ENCODE measurements around the gene P3R3URF. TPM values are rescaled to one million over a fixed set of nuclear protein-coding genes. Genes with fewer than 3 reads are reported as not detected.

The P3R3URF gene
- total RNA-seq, 1 experiment from 2014 or later = not detected

- intact Hi-C loops (cut with micrococcal nuclease) = no loop called here
- Histone ChIP-seq H3K9me2 (ENCODE audit: insufficient read depth) (no peaks in the 10 kb centered on the region), H3K4me3 (replicated peaks in 1 of 2; ENCODE audit: low read depth in 1 of 2, low read length in 2 of 2) (no peak overlapping the region), H3K9ac (ENCODE audit: low read length) (no peak overlapping the region), H3K36me3 (ENCODE audit: control insufficient read depth in 1 of 2, insufficient read depth in 2 of 2, low read length in 2 of 2) (no peaks in the 10 kb centered on the region), H3K79me2 (ENCODE audit: insufficient read depth, low read length) (no peaks in the 10 kb centered on the region), H4K20me1 (ENCODE audit: insufficient read depth) (no peaks in the 10 kb centered on the region), H3K27ac (ENCODE audit: low read depth, low read length) (no peak overlapping the region), H3K27me3 (ENCODE audit: insufficient read depth, low read length) (no peaks in the 10 kb centered on the region), H3K9me3 (ENCODE audit: control insufficient read depth in 1 of 2, insufficient read depth in 1 of 2, low read depth in 1 of 2, low read length in 2 of 2) (no peaks in the 10 kb centered on the region), H2AFZ (ENCODE audit: low read depth, low read length, poor library complexity, severe bottlenecking) (no peak overlapping the region), H3K4me1 (ENCODE audit: control insufficient read depth in 1 of 2, insufficient read depth in 2 of 2, low read length in 2 of 2) (peaks cover 2 to 12% of the 10 kb centered on the region in 2 experiments; a peak in 3 of 4 replicates), H3K4me2 (ENCODE audit: low read length) (no peak overlapping the region)
- RAD21 ChIA-PET (ENCODE audit: low non-redundant PET in 1 of 2, low total read pairs in 2 of 2, uncharacterized antibody in 2 of 2, unreplicated experiment in 2 of 2) = no interaction called here
- POLR2A ChIA-PET = no interaction called here
- DNase-seq (ENCODE audit: low read depth, low spot score) = no peak
- TF ChIP-seq POLR2A (IDR thresholded peaks at IDR 0.05; ENCODE audit: borderline replicate concordance, extremely low read depth, insufficient read depth, insufficient read length) (no peak), SRF (IDR thresholded peaks at IDR 0.05; ENCODE audit: low read depth) (no peak), POLR2AphosphoS5 (IDR thresholded peaks at IDR 0.05; ENCODE audit: low read depth, low read length) (no peak), EGR1 (IDR thresholded peaks at IDR 0.05; ENCODE audit: low read depth) (no peak), YY1 (IDR thresholded peaks at IDR 0.05; ENCODE audit: extremely low read depth, insufficient replicate concordance, low read depth, low read length) (no peak), REST (IDR thresholded peaks at IDR 0.05; ENCODE audit: low read depth) (no peak), CEBPB (IDR thresholded peaks at IDR 0.05; ENCODE audit: low read depth) (no peak), MAX (IDR thresholded peaks at IDR 0.05) (no peak), FOSL1 (IDR thresholded peaks at IDR 0.05; ENCODE audit: low read depth) (no peak), SIN3A (IDR thresholded peaks at IDR 0.05; ENCODE audit: low read depth) (no peak), ELF1 (IDR thresholded peaks at IDR 0.05; ENCODE audit: borderline replicate concordance, low read depth) (no peak)
- CTCF ChIA-PET = no interaction called here
- no TSS peak for BruUV-seq (replicated peaks)
- no peak for ATAC-seq
Measured at GRCh38 chr1:46204406-46204742, 28.1 kb upstream of the P3R3URF start.
